Ovary (tissue), 9 donors: Measurements from ENCODE around the gene EMP3. TPM values are rescaled to one million over a fixed set of nuclear protein-coding genes. Genes with fewer than 3 reads are reported as not detected.

ENCODE experiments used
- DNase-seq, 5 donors: peaks; one replicate each; pipeline ENCODE4 v3.0.0-alpha.2; 2019 to 2020
- H3K27ac ChIP-seq, 2 donors: fragments of 200-600 bp; one replicate each; pipeline versions ENCODE4 v1.5.1 to v1.8.0; 2019 to 2022
- H3K27me3 ChIP-seq: fragments of 200-600 bp; one replicate; pipeline ENCODE4 v1.8.0; 2022
- H3K36me3 ChIP-seq: fragments of 200-600 bp; sonication (generic); one replicate; pipeline ENCODE4 v1.5.1; 2019
- H3K4me1 ChIP-seq: one replicate; pipeline ENCODE4 v1.8.1; 2013; ENCODE audit warnings: mild to moderate bottlenecking, moderate library complexity; ENCODE audit not compliant: insufficient read depth
- H3K4me3 ChIP-seq: fragments of 200-600 bp; sonication (generic); one replicate; pipeline ENCODE4 v1.5.1; 2017
- H3K9me3 ChIP-seq, 2 donors: fragments of 200-600 bp in 1 of 2; sonication (generic) in 1 of 2; one replicate each; pipeline versions ENCODE4 v1.5.1 to v1.8.1; 2013 to 2019; ENCODE audit warnings: mild to moderate bottlenecking in 1 of 2, moderate library complexity in 1 of 2
- EP300 ChIP-seq: sonication (generic); formaldehyde crosslinking; IDR thresholded peaks from one replicate; pipeline ENCODE4 v1.6.1; 2017; ENCODE audit warnings: antibody characterized with exemption
- POLR2A ChIP-seq: fragments of 450-650 bp; IDR thresholded peaks from one replicate; pipeline ENCODE4 v1.6.1; 2017; ENCODE audit warnings: antibody characterized with exemption, mild to moderate bottlenecking, moderate library complexity
- WGBS, 3 donors: extraction: QIAGEN DNeasy Blood & Tissue Kit in 1 of 3; methylation state at CpG; one replicate each; pipeline versions ENCODE4 v1.1.5 to v1.1.7; 2013 to 2017; 5-methylcytosine and 5-hydroxymethylcytosine counted together
- intact Hi-C, 4 donors: fragments of 100-400 bp; cut with DNase I; formaldehyde crosslinking; loops; one replicate each; pipeline versions ENCODE4 v1.11.0 to v1.15.1; 2022 to 2023
- polyA plus RNA-seq, 2 donors: library from polyadenylated mRNA; stranded (reverse); fragments of 200-250 nt in 1 of 2; fragments of 350-450 nt in 1 of 2; fragmentation: Illumina TruSeq in 1 of 2; extraction: RNeasy Lipid Tissue Mini Kit (QIAGEN cat#74804) in 1 of 2; gene quantifications; one replicate each; pipeline ENCODE4 v1.2.3, GENCODE V29; 2013 to 2014
- total RNA-seq, 7 donors: library from RNA; depleted of rRNA in 2 of 7; stranded (reverse); fragments of >200 nt in 2 of 7; fragmentation: NEBNext Ultra II Directional in 3 of 7; extraction: Animal tissue kit (Norgen Biotek cat#: 25700) in 3 of 7; gene quantifications; one replicate each; pipeline versions ENCODE4 v1.1.0 to v1.2.4, GENCODE V29; 2016 to 2023
- TF ChIP-seq, protein P1 (sequence below), 3 donors: fragments of 450-650 bp in 2 of 3; fragments of 200-600 bp in 1 of 3; IDR thresholded peaks; one replicate each; pipeline versions ENCODE4 v1.5.1 to v1.8.0; 2016 to 2022; ENCODE audit warnings: antibody characterized with exemption in 3 of 3, mild to moderate bottlenecking in 1 of 3
- donor health status: DM: no; HTN: no; CAD: no; lungs with moderate emphysema.
- donor health status: DM: no; HTN: no; CAD: no.
- donor health status: Bipolar disorder and iron deficiency.
- donor health status: DM: yes; HTN: yes; CAD: no.
- donor health status: DM: no; HTN: no; CAD: no.
- donor health status: DM: yes; HTN: yes; CAD: no.

Gene EMP3
- total and polyA plus RNA-seq, 9 donors = 23.2 to 163 (median 120) TPM

DNA sequence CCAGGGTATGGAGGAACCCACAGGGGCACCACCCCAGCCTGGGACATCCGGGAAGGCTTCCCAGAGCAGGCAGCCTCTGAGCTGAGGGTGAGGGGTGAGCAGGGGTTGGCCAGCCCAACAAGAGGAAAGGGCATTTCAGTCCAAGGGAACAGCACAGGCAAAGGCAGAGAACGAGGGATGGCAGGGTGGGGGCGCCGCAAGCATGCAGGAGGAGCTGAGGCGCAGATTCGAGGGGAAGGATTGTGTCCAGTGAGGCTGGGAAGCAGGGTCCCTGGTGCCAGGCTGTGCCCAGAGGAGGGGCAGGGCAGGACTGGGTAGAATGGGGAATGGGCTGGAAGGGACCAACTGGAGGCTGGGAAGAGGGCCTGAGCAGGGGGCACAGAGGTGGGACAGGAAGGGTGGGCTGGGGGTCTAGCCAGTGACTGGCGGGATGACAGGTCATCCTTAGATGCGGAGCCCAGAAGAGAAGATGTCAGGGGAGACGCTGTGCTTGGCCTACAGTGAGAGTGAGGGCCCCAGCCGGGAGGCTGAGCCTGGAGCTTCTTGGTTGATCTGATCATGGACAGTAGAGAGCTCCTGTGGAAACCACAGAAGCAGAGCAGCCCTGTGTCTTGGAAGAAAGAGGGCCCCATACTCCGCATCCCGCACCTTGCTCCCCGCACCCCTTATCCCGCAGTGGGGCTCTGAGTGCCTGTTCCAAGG lies 13.6 kb downstream of the EMP3 start:
- H3K4me3 ChIP-seq = no peak overlapping the region
- no peak for DNase-seq
- H3K27ac ChIP-seq = no peak overlapping the region
- no peaks in the 10 kb centered on the region for H3K9me3 ChIP-seq
- no peaks in the 10 kb centered on the region for H3K4me1 ChIP-seq
- intact Hi-C loops = no loop called here
- TF ChIP-seq EP300 (no peak), POLR2A (no peak)
- TF ChIP-seq, protein P1, sequence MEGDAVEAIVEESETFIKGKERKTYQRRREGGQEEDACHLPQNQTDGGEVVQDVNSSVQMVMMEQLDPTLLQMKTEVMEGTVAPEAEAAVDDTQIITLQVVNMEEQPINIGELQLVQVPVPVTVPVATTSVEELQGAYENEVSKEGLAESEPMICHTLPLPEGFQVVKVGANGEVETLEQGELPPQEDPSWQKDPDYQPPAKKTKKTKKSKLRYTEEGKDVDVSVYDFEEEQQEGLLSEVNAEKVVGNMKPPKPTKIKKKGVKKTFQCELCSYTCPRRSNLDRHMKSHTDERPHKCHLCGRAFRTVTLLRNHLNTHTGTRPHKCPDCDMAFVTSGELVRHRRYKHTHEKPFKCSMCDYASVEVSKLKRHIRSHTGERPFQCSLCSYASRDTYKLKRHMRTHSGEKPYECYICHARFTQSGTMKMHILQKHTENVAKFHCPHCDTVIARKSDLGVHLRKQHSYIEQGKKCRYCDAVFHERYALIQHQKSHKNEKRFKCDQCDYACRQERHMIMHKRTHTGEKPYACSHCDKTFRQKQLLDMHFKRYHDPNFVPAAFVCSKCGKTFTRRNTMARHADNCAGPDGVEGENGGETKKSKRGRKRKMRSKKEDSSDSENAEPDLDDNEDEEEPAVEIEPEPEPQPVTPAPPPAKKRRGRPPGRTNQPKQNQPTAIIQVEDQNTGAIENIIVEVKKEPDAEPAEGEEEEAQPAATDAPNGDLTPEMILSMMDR (IDR thresholded peaks at IDR 0.05) = no peak
- 90 to 92% (median 91%) methylated on average over 14 of the region's 14 CpGs for WGBS, 3 donors
- H3K27me3 ChIP-seq = no peaks in the 10 kb centered on the region
- H3K36me3 ChIP-seq = no peaks in the 10 kb centered on the region

DNA sequence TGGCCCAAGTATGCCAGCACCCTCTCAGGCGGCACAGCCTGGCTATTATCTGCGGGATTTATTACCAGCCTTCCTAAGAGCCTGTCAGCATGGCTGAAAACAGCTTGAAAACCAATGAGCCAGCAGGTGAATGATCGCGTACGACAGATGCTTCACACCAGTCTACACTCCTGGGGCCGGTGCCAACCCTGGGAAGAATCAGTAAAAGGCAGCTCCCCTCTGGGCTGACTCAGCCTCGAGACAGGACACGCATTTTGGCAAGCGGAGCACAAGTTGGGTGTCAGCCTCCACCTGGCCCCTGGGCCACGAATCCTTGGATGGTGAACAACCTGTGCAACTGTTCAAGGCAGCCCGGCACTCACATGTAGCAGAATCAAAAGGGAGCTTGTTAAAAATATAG lies 15.6 kb downstream of the EMP3 start:
- TF ChIP-seq POLR2A = no peak
- TF ChIP-seq EP300 = no peak
- Histone ChIP-seq H3K36me3 (no peaks in the 10 kb centered on the region), H3K4me3 (no peak overlapping the region), H3K27ac (no peak overlapping the region), H3K27me3 (no peaks in the 10 kb centered on the region), H3K4me1 (no peaks in the 10 kb centered on the region), H3K9me3 (no peaks in the 10 kb centered on the region)
- 82 to 91% (median 87%) methylated on average over 11 of the region's 11 CpGs for WGBS, 3 donors
- no peak for DNase-seq
- intact Hi-C loops = loop anchor here in 1 of 4 donors (10.0 kb wide), 1 partner anchor 56 kb away; no protein-coding TSS in a partner anchor

DNA sequence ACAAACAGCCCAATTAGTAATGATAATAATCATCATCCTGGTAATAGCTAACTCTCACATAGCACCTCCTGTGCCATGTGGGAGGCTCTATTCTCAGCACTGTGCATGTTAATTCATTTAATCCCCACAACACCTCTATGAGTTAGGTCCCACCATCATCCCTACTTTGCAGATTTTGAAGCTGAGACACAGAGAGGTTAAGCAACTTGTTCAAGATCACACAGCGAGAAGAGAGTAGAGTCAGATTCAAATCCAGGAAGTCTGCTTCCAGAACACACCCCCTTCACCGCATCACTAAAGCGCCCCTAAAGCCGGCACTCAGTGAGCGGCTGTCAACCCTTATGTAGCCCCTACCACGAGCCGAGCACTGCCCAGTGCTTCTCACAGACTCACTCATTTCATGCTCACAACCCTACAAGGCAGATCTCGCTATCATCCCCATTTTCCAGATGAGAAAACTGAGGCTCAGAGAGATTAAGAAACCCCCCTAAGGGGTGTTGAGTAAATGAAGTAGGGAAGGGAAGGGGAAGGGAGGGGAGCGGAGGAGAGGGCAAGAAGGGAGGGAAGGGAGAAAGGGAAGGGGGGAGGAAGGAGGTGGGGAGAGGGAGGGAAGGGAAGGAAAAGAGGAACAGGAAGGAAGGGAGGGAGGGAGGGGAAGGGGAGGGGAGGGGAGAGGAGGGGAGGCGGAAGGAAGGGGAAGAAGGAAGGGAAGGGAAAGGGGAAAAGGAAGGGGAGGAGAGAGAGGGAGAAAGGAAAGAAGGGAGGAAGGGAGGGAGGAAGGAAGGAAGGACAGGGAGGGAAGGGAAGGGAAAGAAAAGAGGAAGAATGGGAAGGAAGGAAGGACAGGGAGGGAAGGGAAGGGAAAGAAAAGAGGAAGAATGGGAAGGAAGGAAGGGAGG lies 16.4 kb downstream of the EMP3 start:
- DNase-seq = no peak
- Histone ChIP-seq H3K27ac (no peak overlapping the region), H3K9me3 (no peaks in the 10 kb centered on the region), H3K27me3 (no peaks in the 10 kb centered on the region), H3K4me1 (no peaks in the 10 kb centered on the region), H3K36me3 (no peaks in the 10 kb centered on the region), H3K4me3 (no peak overlapping the region)
- TF ChIP-seq, protein P1 (IDR thresholded peaks at IDR 0.05) = no peak
- no peak for TF ChIP-seq EP300
- TF ChIP-seq POLR2A = no peak
- WGBS, 3 donors = 95 to 96% (median 95%) methylated on average over 9 to 10 of the region's 10 CpGs
- intact Hi-C loops = loop anchor here in 1 of 4 donors (10.0 kb wide), 1 partner anchor 57 kb away; no protein-coding TSS in a partner anchor

DNA sequence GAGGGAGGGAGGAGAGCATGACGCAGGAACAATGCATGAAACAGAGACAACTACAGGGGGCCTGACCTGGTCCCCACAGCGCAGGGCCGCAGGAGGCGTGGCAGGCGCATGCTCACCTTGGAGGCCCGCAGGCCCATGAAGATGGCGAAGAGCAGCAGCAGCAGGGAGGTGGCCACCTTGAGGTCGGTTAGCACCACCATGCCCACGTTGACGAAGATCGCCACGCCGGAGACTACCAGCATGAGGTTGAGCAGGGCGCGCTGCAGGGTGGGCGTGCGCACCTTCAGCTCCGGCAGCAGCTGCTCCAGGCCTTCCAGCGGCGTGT lies 17.0 kb downstream of the EMP3 start:
- Histone ChIP-seq H3K27ac (no peak overlapping the region), H3K36me3 (no peaks in the 10 kb centered on the region), H3K4me1 (no peaks in the 10 kb centered on the region), H3K4me3 (no peak overlapping the region), H3K9me3 (no peaks in the 10 kb centered on the region), H3K27me3 (no peaks in the 10 kb centered on the region)
- 80 to 91% (median 89%) methylated on average over 20 of the region's 20 CpGs for WGBS, 3 donors
- intact Hi-C loops = loop anchor here in 1 of 4 donors (10.0 kb wide), 1 partner anchor 58 kb away; no protein-coding TSS in a partner anchor
- TF ChIP-seq EP300 (no peak), POLR2A (no peak)
- TF ChIP-seq, protein P1 (IDR thresholded peaks at IDR 0.05) = no peak
- DNase-seq = no peak
